Stimulated activated CD8-positive, alpha-beta memory T cell treated with anti-CD3 and anti-CD28 coated beads, Interleukin-15, amount 100 ng/mL, for 4 hours (primary cell): ENCODE measurements around the gene FAM171A1.

ENCODE experiments used
- DNase-seq, 2 donors: peaks; one replicate each; pipeline ENCODE4 v3.0.0-alpha.2; 2020; ENCODE audit warnings: low read depth in 2 of 2

The FAM171A1 gene

GRCh38 chr10:15244635-15245197, 126.4 kb downstream of the FAM171A1 start:
- DNase-seq: no peak

- no peak for DNase-seq
These were observed 128.7 kb downstream of the FAM171A1 start for GRCh38 chr10:15242261-15242840.

GRCh38 chr10:15241306-15241705, 129.8 kb downstream of the FAM171A1 start:
- no peak for DNase-seq

GRCh38 chr10:15238555-15239335, 132.3 kb downstream of the FAM171A1 start:
- DNase-seq: no peak

DNA sequence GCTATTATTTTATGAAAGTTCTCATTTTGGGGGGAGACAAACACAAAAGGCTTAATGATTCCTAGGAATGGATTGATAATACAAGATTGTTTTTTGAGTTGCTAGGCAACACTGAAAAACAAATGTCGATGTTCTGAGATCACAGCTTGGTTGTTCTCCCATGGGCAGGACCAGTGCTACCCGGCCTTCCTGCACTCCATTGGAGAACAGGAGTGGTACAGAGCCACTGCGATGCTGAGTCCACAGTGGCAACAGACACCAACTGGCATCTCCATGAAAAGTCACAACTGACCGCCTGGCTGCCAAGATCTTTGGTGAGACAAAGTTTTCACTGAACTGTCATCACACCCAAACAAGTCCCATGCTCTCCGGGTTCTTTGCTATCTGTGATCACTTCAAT, 133.7 kb downstream of the FAM171A1 start:
- no peak for DNase-seq

DNA sequence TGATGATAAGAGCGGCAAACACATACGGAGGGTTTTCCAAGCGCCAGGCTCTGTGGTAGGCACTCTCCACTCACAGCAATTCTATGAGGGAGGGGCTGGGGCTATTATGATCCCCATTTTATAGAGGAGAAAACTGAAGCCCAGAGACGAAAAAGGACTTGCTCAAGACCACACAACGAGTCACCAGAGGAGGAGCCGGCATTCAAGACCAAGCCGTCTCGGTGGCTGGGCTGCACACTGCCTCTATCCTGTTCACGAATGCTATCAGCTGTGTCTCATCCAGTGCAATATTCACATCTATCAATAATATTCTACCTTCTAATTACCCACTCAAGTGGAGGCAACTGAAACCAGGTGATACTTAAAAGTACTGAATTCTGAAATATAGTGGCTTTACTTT, 134.7 kb downstream of the FAM171A1 start:
- DNase-seq: no peak

- no peak for DNase-seq
These were observed 138.8 kb downstream of the FAM171A1 start for GRCh38 chr10:15232279-15232678.

DNA sequence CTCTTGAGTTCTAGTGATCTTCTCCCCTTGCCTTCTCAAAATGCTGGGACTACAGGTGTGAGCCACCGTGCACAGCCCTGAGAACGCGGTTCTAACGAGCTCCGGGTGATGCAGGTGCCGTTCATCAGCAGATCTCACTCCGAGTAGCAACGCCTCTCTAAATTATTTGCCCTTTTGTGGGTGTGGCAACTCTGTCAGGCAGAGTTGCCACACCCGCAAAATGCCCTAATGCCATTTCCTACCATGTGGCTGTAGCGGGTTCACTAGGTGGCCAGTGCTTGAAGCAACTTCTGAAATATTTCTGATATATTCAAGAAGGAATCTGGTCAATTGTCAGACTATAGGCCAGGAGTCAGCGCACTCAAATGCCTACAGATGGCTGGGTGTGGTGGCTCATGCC, 139.7 kb downstream of the FAM171A1 start:
- DNase-seq: no peak

GRCh38 chr10:15230257-15230656, 140.8 kb downstream of the FAM171A1 start:
- DNase-seq: no peak

GRCh38 chr10:15229268-15229667, 141.8 kb downstream of the FAM171A1 start:
- no peak for DNase-seq

DNA sequence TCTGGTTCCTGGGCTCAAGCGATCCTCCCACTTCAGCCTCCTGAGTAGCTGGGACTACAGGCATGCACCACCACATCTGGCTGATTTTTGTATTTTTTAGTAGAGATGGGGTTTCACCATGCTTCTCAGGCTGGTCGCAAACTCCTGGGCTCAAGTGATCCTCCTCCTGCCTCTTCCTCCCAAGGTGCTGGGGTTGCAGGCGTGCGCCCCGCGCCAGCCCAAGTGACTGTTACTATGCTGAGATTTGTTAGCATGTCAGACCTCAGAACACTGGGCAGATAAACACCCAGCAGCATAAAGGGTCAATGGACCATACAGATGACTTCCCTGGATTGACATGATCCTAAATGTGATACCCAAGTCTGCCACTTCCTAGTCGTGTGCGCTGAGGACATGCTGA, 142.7 kb downstream of the FAM171A1 start:
- no peak for DNase-seq

GRCh38 chr10:15227611-15228372, 143.3 kb downstream of the FAM171A1 start:
- DNase-seq: no peak

DNA sequence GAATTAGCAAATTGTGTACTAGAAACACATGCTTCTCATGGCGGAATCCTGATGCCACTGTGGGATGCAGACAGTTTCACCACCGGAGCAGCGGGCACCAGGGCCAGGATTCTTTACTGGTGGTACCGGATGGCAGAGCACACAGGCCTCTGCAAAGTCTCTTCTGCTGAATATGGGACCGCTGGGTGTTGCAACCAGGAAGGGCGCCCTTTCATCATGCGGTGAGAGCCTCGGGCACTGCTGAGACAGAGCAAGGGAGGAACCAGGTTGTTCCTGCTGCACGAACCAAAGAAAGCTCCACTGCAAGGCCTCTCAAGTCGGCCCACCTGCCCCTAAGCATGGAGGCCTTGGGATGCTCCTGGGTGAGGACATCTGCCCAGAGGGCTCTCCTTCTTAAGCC, 145.6 kb downstream of the FAM171A1 start:
- no peak for DNase-seq

DNA sequence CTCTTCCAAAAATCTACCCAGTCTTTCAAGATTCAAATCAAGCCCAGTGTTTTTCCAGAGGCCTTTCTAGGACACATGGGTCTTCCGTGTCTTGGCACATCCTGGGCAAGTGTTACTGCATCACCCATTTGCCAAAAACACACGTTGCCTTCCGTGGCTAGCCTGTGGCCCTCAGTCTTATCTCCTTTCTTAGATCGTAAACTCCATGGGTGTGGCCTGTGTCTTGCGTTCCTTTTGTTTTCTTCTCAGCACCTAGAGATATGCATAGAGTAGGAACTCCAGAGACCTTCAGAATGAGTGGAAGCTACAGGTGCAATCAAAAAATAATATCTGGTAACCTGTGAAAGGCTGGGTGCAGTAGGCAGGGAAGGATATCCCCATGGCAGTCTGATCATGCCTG, 146.1 kb downstream of the FAM171A1 start:
- DNase-seq: no peak

- no peak for DNase-seq
These were observed 147.9 kb downstream of the FAM171A1 start for GRCh38 chr10:15223174-15223573.

- DNase-seq: no peak
These were observed 148.6 kb downstream of the FAM171A1 start for GRCh38 chr10:15222511-15222910.

- DNase-seq: no peak
These were observed 150.6 kb downstream of the FAM171A1 start for GRCh38 chr10:15220445-15220844.

DNA sequence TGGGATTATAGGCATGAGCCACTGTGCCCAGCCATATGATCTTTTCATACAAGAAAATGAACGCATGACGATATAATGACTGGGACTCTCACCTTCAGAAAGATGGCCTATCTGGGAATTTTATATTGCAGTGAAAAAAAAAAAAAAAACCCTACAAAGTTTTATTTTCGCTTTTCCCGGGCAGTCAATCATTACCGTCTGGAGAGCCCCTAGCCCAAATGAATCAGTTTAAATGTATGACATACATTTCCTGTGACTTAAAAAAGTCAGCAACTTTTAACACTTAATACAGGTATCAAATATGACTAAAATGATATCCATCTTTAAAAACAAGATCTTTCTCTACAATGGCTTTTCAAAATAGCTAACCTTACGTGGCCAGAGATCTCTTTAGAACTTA, 154.4 kb downstream of the FAM171A1 start:
- DNase-seq: no peak

DNA sequence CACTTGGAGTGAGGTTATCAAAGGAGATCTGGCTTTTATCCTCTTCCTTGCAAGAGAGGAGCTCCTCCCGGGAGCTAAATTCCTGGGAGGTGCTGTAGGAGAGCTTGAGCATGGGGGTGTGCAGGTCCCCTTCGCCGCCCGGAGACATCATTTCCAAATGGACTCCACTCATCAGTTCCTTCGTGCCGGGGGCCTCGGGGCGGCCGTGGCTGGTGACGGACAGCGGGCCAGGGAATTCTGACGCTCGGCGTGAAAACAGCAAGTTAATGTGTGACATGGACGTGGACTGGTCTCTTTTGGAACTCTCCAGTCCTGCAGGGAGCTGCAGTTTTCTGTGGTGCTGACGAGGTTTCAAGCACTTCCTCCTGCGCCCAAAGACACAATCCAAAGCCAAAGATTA, 156.9 kb downstream of the FAM171A1 start:
- DNase-seq: no peak

DNA sequence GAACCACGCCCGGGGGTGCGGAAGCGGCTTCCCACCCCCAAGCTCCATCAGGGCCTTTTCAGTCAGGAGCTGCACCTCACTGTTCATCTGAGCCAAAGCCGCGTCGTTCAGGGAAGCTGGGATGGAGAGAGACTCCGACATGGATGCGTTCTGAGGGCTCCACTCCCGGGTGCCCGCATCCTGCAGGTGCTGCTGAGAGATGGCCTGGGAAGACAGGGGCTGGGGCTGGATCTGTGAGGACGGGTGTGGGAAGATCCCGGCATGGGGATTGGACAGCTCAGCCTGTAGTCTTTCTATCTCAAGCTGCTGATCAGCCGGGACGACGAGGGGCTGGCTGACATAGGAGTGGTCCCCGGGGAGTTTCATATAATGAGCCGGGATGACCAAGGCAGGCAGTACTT, 157.6 kb downstream of the FAM171A1 start:
- DNase-seq: no peak

- DNase-seq: no peak
These were observed 159.6 kb downstream of the FAM171A1 start for GRCh38 chr10:15211464-15211979.

DNA sequence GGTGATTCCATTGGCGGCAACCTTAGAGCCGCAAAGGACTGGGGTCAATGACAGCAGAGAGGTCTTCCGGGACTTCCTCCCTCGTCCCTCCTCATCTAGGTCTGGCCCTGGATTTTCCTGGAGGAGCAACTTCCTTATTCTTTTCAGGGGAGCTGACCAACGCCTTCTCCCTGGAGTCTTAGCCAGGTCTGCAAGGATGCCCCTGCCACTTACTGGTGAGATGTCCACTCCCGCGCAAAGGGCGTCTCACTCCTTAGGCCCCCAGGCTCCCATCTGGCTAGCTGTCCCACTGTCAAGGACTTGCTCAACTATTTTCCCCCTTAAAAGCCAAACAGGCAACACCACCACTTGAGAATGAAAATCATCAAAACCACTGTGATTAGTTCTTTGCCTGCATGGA, 160.6 kb downstream of the FAM171A1 start:
- no peak for DNase-seq
